ENCODE measurements around the gene TMED9.

TMED9 gene

DNA sequence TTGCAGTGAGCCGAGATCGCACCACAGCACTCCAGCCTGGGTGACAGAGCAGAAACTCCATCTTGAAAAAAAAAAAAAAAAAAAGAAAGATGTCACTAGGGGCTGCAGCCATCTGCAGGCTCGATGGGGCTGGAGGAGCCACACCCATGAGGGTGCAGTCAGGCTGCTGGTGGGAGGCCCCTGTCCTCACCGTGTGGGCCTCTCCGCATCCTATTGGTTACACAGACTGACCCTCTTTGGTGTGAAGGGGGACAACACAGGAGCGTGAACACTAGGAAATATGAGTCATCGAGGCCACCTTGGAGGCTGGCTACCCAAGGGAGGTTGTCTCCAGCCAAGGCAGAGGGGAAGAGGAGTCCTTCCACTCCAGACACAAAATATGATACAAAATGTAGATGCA is 23.7 kb upstream of the TMED9 start:
- H3K9me3 ChIP-seq (ENCODE audit: control insufficient read depth, insufficient read depth, low read length), result no peaks in the 10 kb centered on the region
- H4K20me1 ChIP-seq (ENCODE audit: control insufficient read depth, insufficient read depth, low read depth, low read length), result no peaks in the 10 kb centered on the region
- no peak overlapping the region for H3K27ac ChIP-seq (ENCODE audit: low read depth, low read length)
- TF ChIP-seq CTCF (IDR thresholded peaks at IDR 0.05; ENCODE audit: low read depth, low read length, poor library complexity, severe bottlenecking) (no peak), EZH2phosphoT487 (IDR thresholded peaks at IDR 0.05; ENCODE audit: borderline replicate concordance, low read length) (no peak)
- no peaks in the 10 kb centered on the region for H3K9me2 ChIP-seq (replicated peaks; ENCODE audit: control insufficient read depth, low read length)
- H3K4me2 ChIP-seq (ENCODE audit: low read length), result no peak overlapping the region
- H3K79me2 ChIP-seq (ENCODE audit: control insufficient read depth, low read length), result no peaks in the 10 kb centered on the region
- no peaks in the 10 kb centered on the region for H3K36me3 ChIP-seq (ENCODE audit: control insufficient read depth, low read length)
- H3K27me3 ChIP-seq (ENCODE audit: control insufficient read depth, low read length), result peaks cover 12% of the 10 kb centered on the region; the same call in 1 of the 2 replicates
- H3K4me3 ChIP-seq (ENCODE audit: low read length), result no peak overlapping the region
- H3F3A ChIP-seq (ENCODE audit: control insufficient read depth, insufficient read depth), result no peaks in the 10 kb centered on the region
- no peaks in the 10 kb centered on the region for H3K4me1 ChIP-seq (ENCODE audit: control insufficient read depth, low read length)

DNA sequence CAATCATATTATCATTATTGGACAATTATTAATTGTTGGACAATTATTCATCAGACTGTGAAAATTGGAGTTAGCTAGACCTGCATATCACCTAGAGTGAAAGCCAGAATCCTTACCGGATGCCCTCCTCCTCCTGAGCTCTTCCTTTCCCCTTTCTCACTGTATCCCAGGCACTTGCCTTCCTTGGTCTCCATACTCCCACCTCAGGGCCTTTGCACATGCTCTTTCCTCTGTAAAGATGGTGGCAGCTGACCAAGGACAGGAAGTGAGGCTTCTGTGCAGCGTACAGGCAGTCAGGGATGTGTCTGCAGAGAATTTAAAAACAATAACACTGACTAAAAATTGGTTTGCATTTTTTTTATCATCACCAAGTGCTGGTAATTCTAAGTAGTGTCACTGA is 22.1 kb upstream of the TMED9 start:
- Histone ChIP-seq H3K9me2 (replicated peaks; ENCODE audit: control insufficient read depth, low read length) (no peaks in the 10 kb centered on the region), H3K4me2 (ENCODE audit: low read length) (no peak overlapping the region), H3K4me1 (ENCODE audit: control insufficient read depth, low read length) (no peaks in the 10 kb centered on the region), H3K4me3 (ENCODE audit: low read length) (no peak overlapping the region), H3K9me3 (ENCODE audit: control insufficient read depth, insufficient read depth, low read length) (no peaks in the 10 kb centered on the region), H4K20me1 (ENCODE audit: control insufficient read depth, insufficient read depth, low read depth, low read length) (no peaks in the 10 kb centered on the region), H3K36me3 (ENCODE audit: control insufficient read depth, low read length) (no peaks in the 10 kb centered on the region), H3K27ac (ENCODE audit: low read depth, low read length) (no peak overlapping the region), H3F3A (ENCODE audit: control insufficient read depth, insufficient read depth) (no peaks in the 10 kb centered on the region), H3K27me3 (ENCODE audit: control insufficient read depth, low read length) (peaks cover 16% of the 10 kb centered on the region), H3K79me2 (ENCODE audit: control insufficient read depth, low read length) (no peaks in the 10 kb centered on the region)
- TF ChIP-seq CTCF (IDR thresholded peaks at IDR 0.05; ENCODE audit: low read depth, low read length, poor library complexity, severe bottlenecking) (no peak), EZH2phosphoT487 (IDR thresholded peaks at IDR 0.05; ENCODE audit: borderline replicate concordance, low read length) (no peak)

GRCh38 chr5:177575488-177575887 is 16.5 kb upstream of the TMED9 start:
- no peaks in the 10 kb centered on the region for H3K9me3 ChIP-seq (ENCODE audit: control insufficient read depth, insufficient read depth, low read length)
- H3K4me3 ChIP-seq (ENCODE audit: low read length), result no peak overlapping the region
- H3K4me1 ChIP-seq (ENCODE audit: control insufficient read depth, low read length), result no peaks in the 10 kb centered on the region
- H3K9me2 ChIP-seq (replicated peaks; ENCODE audit: control insufficient read depth, low read length), result no peaks in the 10 kb centered on the region
- no peak overlapping the region for H3K4me2 ChIP-seq (ENCODE audit: low read length)
- no peaks in the 10 kb centered on the region for H3F3A ChIP-seq (ENCODE audit: control insufficient read depth, insufficient read depth)
- H4K20me1 ChIP-seq (ENCODE audit: control insufficient read depth, insufficient read depth, low read depth, low read length), result no peaks in the 10 kb centered on the region
- no peak overlapping the region for H3K27ac ChIP-seq (ENCODE audit: low read depth, low read length)
- no peaks in the 10 kb centered on the region for H3K36me3 ChIP-seq (ENCODE audit: control insufficient read depth, low read length)
- H3K79me2 ChIP-seq (ENCODE audit: control insufficient read depth, low read length), result no peaks in the 10 kb centered on the region
- peaks cover 6% of the 10 kb centered on the region; the same call in 1 of the 2 replicates for H3K27me3 ChIP-seq (ENCODE audit: control insufficient read depth, low read length)
- no peak for TF ChIP-seq CTCF (IDR thresholded peaks at IDR 0.05; ENCODE audit: low read depth, low read length, poor library complexity, severe bottlenecking)
- TF ChIP-seq EZH2phosphoT487 (IDR thresholded peaks at IDR 0.05; ENCODE audit: borderline replicate concordance, low read length), result no peak

GRCh38 chr5:177576169-177576568 is 15.8 kb upstream of the TMED9 start:
- Histone ChIP-seq H4K20me1 (ENCODE audit: control insufficient read depth, insufficient read depth, low read depth, low read length) (no peaks in the 10 kb centered on the region), H3K9me2 (replicated peaks; ENCODE audit: control insufficient read depth, low read length) (no peaks in the 10 kb centered on the region), H3K27me3 (ENCODE audit: control insufficient read depth, low read length) (peaks cover 6% of the 10 kb centered on the region; the same call in 1 of the 2 replicates), H3K79me2 (ENCODE audit: control insufficient read depth, low read length) (no peaks in the 10 kb centered on the region), H3F3A (ENCODE audit: control insufficient read depth, insufficient read depth) (no peaks in the 10 kb centered on the region), H3K4me1 (ENCODE audit: control insufficient read depth, low read length) (no peaks in the 10 kb centered on the region), H3K36me3 (ENCODE audit: control insufficient read depth, low read length) (no peaks in the 10 kb centered on the region), H3K4me2 (ENCODE audit: low read length) (no peak overlapping the region), H3K27ac (ENCODE audit: low read depth, low read length) (no peak overlapping the region), H3K9me3 (ENCODE audit: control insufficient read depth, insufficient read depth, low read length) (no peaks in the 10 kb centered on the region), H3K4me3 (ENCODE audit: low read length) (no peak overlapping the region)
- TF ChIP-seq CTCF (IDR thresholded peaks at IDR 0.05; ENCODE audit: low read depth, low read length, poor library complexity, severe bottlenecking) (no peak), EZH2phosphoT487 (IDR thresholded peaks at IDR 0.05; ENCODE audit: borderline replicate concordance, low read length) (no peak)

All from DOHH2 (cell line).